CD14-positive monocyte (primary cell): ENCODE measurements around the gene CAND1. TPM values are rescaled to one million over a fixed set of nuclear protein-coding genes. Genes with fewer than 3 reads are reported as not detected.

Source experiments
- DNase-seq, 3 donors: peaks; one replicate each; pipeline ENCODE4 v3.0.0-alpha.2; 2011 to 2022
- H2AFZ ChIP-seq: 2 replicates; pipeline ENCODE4 v1.6.0; 2012; ENCODE audit warnings: mild to moderate bottlenecking, low read depth, low read length, inconsistent platforms; ENCODE audit not compliant: insufficient read depth, poor library complexity, severe bottlenecking
- H3K27ac ChIP-seq, 2 donors: 1 replicate in 1 of 2; 2 replicates in 1 of 2; pipeline ENCODE4 v1.5.1; 2012 to 2013; ENCODE audit warnings: low read length in 2 of 2, control low read depth in 1 of 2, inconsistent platforms in 1 of 2, low read depth in 1 of 2, mild to moderate bottlenecking in 1 of 2
- H3K27me3 ChIP-seq, 2 donors: one replicate each; pipeline versions ENCODE4 v1.6.0 to v1.6.1; 2011 to 2013; ENCODE audit warnings: low read length in 2 of 2; ENCODE audit not compliant: control insufficient read depth in 2 of 2, insufficient read depth in 2 of 2
- H3K36me3 ChIP-seq, 2 donors: replicated peaks in 1 of 2; 1 replicate in 1 of 2; 2 replicates in 1 of 2; pipeline versions ENCODE4 v1.5.1 to v1.6.1; 2012 to 2013; ENCODE audit warnings: low read length in 2 of 2, control low read depth in 1 of 2, inconsistent platforms in 1 of 2, mild to moderate bottlenecking in 1 of 2; ENCODE audit not compliant: insufficient read depth in 2 of 2, control insufficient read depth in 1 of 2
- H3K4me1 ChIP-seq, 2 donors: 1 replicate in 1 of 2; 2 replicates in 1 of 2; pipeline versions ENCODE4 v1.5.1 to v1.6.1; 2012 to 2013; ENCODE audit warnings: low read length in 2 of 2, control low read depth in 1 of 2, inconsistent platforms in 1 of 2, mild to moderate bottlenecking in 1 of 2, moderate library complexity in 1 of 2; ENCODE audit not compliant: insufficient read depth in 2 of 2, control insufficient read depth in 1 of 2
- H3K4me2 ChIP-seq: replicated peaks from 2 replicates; pipeline ENCODE3; 2012; ENCODE audit warnings: low read length, moderate library complexity, mild to moderate bottlenecking; ENCODE audit not compliant: poor library complexity, severe bottlenecking; ENCODE audit errors: extremely low read depth
- H3K4me3 ChIP-seq, 3 experiments: fragments of 200-600 bp in 1 of 3; sonication (generic) in 1 of 3; replicated peaks in 1 of 3; 1 replicate in 2 of 3; 2 replicates in 1 of 3; pipeline ENCODE4 v1.5.1; 2011 to 2013; ENCODE audit warnings: low read length in 3 of 3, mild to moderate bottlenecking in 3 of 3, control low read depth in 2 of 3, low read depth in 2 of 3, inconsistent platforms in 1 of 3, moderate library complexity in 1 of 3
- H3K79me2 ChIP-seq: 2 replicates; pipeline ENCODE4 v1.6.0; 2012; ENCODE audit warnings: mild to moderate bottlenecking, control low read depth, inconsistent platforms, low read length, moderate library complexity; ENCODE audit not compliant: insufficient read depth
- H3K9ac ChIP-seq: 2 replicates; pipeline ENCODE4 v1.6.0; 2017; ENCODE audit warnings: low read length, mild to moderate bottlenecking; ENCODE audit not compliant: insufficient read depth, poor library complexity, severe bottlenecking
- H3K9me3 ChIP-seq, 2 donors: replicated peaks in 1 of 2; 1 replicate in 1 of 2; 2 replicates in 1 of 2; pipeline versions ENCODE4 v1.5.1 to v1.6.1; 2012 to 2013; ENCODE audit warnings: low read length in 2 of 2, control low read depth in 1 of 2; ENCODE audit not compliant: control insufficient read depth in 1 of 2, insufficient read depth in 1 of 2
- H4K20me1 ChIP-seq: 2 replicates; pipeline ENCODE4 v1.6.0; 2012; ENCODE audit warnings: mild to moderate bottlenecking, low read length, control low read depth, moderate library complexity; ENCODE audit not compliant: insufficient read depth
- H3K27ac Mint-ChIP-seq, 7 donors: one replicate each; pipeline ENCODE4 v1.8.0; 2020; ENCODE audit warnings: mild to moderate bottlenecking in 7 of 7, mixed read lengths in 7 of 7, moderate library complexity in 6 of 7, inconsistent platforms in 2 of 7
- H3K27me3 Mint-ChIP-seq, 3 donors: one replicate each; pipeline ENCODE4 v1.8.0; 2021 to 2022; ENCODE audit warnings: low read depth in 3 of 3, mild to moderate bottlenecking in 3 of 3, mixed read lengths in 3 of 3, moderate library complexity in 3 of 3, inconsistent platforms in 1 of 3
- H3K36me3 Mint-ChIP-seq, 2 donors: one replicate each; pipeline ENCODE4 v1.8.0; 2020; ENCODE audit warnings: mixed read lengths in 2 of 2, inconsistent platforms in 1 of 2, mild to moderate bottlenecking in 1 of 2
- H3K4me1 Mint-ChIP-seq: one replicate; pipeline ENCODE4 v1.8.0; 2020; ENCODE audit warnings: mild to moderate bottlenecking, mixed read lengths
- H3K4me3 Mint-ChIP-seq, 2 donors: one replicate each; pipeline ENCODE4 v1.8.0; 2020; ENCODE audit warnings: mild to moderate bottlenecking in 2 of 2, mixed read lengths in 2 of 2, moderate library complexity in 1 of 2
- H3K9me3 Mint-ChIP-seq, 7 donors: one replicate each; pipeline ENCODE4 v1.8.0; 2020 to 2022; ENCODE audit warnings: mixed read lengths in 7 of 7, mild to moderate bottlenecking in 6 of 7, moderate library complexity in 6 of 7, inconsistent platforms in 2 of 7
- WGBS: methylation state at CpG from one replicate; pipeline ENCODE4 v1.1.5; 2013; ENCODE audit warnings: missing lambda C conversion rate; ENCODE audit not compliant: insufficient coverage; 5-methylcytosine and 5-hydroxymethylcytosine counted together
- intact Hi-C, 2 donors: fragments of 100-400 bp; cut with micrococcal nuclease; formaldehyde crosslinking; loops; one replicate each; pipeline versions ENCODE4 v1.15.0 to v1.15.1; 2023
- polyA plus RNA-seq, 3 donors: library from polyadenylated mRNA; depleted of rRNA in 1 of 3; unstranded in 2 of 3; stranded (reverse) in 1 of 3; fragments of 300-500 nt in 2 of 3; fragments of >200 nt in 1 of 3; fragmentation: Illumina TruSeq in 2 of 3; gene quantifications; 1 replicate in 2 of 3; 2 replicates in 1 of 3; pipeline ENCODE4 v1.2.3, GENCODE V29; 2012 to 2021
- TF ChIP-seq, protein P1 (sequence below): fragments of 200-600 bp; IDR thresholded peaks from one replicate; pipeline ENCODE4 v1.8.0; 2022; ENCODE audit warnings: antibody characterized with exemption, mild to moderate bottlenecking

CAND1 gene
- polyA plus RNA-seq, 3 donors: 12.3 to 29.4 (median 20.9) TPM

DNA sequence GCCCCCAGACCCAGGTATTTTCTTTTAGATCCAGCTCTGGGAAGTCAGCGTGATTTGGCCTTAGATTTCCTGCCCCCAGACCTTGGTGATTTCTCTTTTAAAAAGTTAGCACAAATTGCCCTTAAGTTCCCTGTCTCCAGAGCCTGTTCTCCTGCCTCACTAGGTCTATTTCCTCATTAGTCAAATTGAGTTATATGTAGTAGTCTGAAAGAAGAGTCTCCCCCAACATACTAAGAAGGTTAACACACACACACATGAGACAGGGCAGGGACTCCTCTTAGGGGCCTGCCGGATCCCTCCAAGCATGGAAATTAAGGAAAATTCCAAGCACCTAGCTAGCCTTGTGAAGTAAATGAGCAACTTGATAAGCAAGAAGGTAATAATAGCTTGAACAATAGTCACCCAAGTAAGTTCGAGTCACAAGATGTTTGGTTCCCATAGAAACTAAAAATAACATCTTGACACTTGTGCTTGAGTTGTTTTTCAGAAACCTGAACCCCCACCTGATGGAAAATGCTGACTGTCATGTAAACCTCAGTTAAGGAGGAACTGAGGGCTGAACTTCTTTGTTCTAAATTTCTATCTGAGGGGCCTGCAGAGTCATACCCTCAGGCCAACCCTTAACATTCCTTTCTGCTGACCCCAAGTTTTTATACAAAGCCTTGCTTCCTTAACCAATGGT lies 51.6 kb downstream of the CAND1 start:
- Histone ChIP-seq H3K9me3 (no peaks in the 10 kb centered on the region), H3K27me3 (no peaks in the 10 kb centered on the region), H3K9ac (no peak overlapping the region), H3K36me3 (peaks cover 0 to 24% of the 10 kb centered on the region in 2 donors), H2AFZ (no peak overlapping the region), H3K4me1 (no peaks in the 10 kb centered on the region), H3K27ac (no peak overlapping the region), H4K20me1 (no peaks in the 10 kb centered on the region), H3K4me2 (no peak overlapping the region), H3K4me3 (no peak overlapping the region), H3K79me2 (no peaks in the 10 kb centered on the region)
- Mint-ChIP-seq H3K9me3 (peaks cover 1 to 7% (median 3%) of the 10 kb centered on the region in 7 donors), H3K27me3 (peaks cover 0 to 1% (median 0%) of the 10 kb centered on the region in 3 donors), H3K4me3 (no peak overlapping the region), H3K27ac (peak overlapping the region in 2 of 7 donors; percentile 32 to 64), H3K36me3 (peaks cover 13 to 22% of the 10 kb centered on the region in 2 donors), H3K4me1 (no peaks in the 10 kb centered on the region)
- TF ChIP-seq, protein P1, sequence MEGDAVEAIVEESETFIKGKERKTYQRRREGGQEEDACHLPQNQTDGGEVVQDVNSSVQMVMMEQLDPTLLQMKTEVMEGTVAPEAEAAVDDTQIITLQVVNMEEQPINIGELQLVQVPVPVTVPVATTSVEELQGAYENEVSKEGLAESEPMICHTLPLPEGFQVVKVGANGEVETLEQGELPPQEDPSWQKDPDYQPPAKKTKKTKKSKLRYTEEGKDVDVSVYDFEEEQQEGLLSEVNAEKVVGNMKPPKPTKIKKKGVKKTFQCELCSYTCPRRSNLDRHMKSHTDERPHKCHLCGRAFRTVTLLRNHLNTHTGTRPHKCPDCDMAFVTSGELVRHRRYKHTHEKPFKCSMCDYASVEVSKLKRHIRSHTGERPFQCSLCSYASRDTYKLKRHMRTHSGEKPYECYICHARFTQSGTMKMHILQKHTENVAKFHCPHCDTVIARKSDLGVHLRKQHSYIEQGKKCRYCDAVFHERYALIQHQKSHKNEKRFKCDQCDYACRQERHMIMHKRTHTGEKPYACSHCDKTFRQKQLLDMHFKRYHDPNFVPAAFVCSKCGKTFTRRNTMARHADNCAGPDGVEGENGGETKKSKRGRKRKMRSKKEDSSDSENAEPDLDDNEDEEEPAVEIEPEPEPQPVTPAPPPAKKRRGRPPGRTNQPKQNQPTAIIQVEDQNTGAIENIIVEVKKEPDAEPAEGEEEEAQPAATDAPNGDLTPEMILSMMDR: no peak
- DNase-seq: no peak
- intact Hi-C loops: no loop called here
- 100% methylated on average over 1 of the region's 3 CpGs for WGBS

DNA sequence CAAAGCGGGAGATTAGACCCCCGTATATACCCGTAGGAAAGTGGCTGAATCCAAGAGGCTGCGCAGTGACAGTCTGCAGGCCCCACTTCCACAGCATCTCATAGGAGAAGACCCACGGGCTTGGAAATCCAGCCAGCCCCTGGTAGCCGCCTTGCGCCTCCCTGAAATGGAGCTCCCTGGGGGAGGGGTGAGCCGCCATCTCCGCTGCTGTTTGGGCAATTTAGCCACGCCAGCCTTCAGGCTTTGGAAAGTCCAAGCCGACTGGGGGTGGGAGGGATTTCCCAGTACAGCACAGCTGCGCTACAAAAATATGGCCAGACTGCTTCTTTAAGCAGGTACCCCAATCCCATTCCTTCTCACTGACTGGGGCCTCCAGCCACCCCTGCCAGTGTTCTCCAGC lies 53.4 kb downstream of the CAND1 start:
- Mint-ChIP-seq H3K27ac (no peak overlapping the region), H3K4me3 (no peak overlapping the region), H3K9me3 (peaks cover 1 to 7% (median 3%) of the 10 kb centered on the region in 7 donors), H3K36me3 (peaks cover 8 to 10% of the 10 kb centered on the region in 2 donors), H3K4me1 (no peaks in the 10 kb centered on the region), H3K27me3 (peaks cover 0 to 1% (median 0%) of the 10 kb centered on the region in 3 donors)
- TF ChIP-seq, protein P1: no peak
- Histone ChIP-seq H3K27ac (no peak overlapping the region), H3K27me3 (no peaks in the 10 kb centered on the region), H3K4me1 (no peaks in the 10 kb centered on the region), H3K4me3 (no peak overlapping the region), H4K20me1 (no peaks in the 10 kb centered on the region), H3K4me2 (no peak overlapping the region), H3K9ac (no peak overlapping the region), H3K36me3 (peaks cover 0 to 14% of the 10 kb centered on the region in 2 donors), H3K79me2 (no peaks in the 10 kb centered on the region), H3K9me3 (no peaks in the 10 kb centered on the region), H2AFZ (no peak overlapping the region)
- 100% methylated on average over 3 of the region's 12 CpGs for WGBS
- no peak for DNase-seq
- intact Hi-C loops: no loop called here
